Retinal pigment epithelial cell (primary cell): ENCODE results near the gene GPR62.

Source experiments
- DNase-seq: peaks from one replicate; pipeline ENCODE4 v3.0.0-alpha.2; 2010; ENCODE audit warnings: low read depth
- H3K4me3 ChIP-seq: 2 replicates; pipeline ENCODE4 v1.5.1; 2011; ENCODE audit warnings: mild to moderate bottlenecking, low read length, control low read depth, moderate library complexity
- CTCF ChIP-seq: conservative IDR thresholded peaks from 2 replicates; pipeline ENCODE4 v1.5.1; 2011; ENCODE audit warnings: low read depth, low read length, control low read depth, inconsistent platforms

The GPR62 gene

GRCh38 chr3:51968170-51968775 lies 13.1 kb downstream of the GPR62 start:
- peak overlapping the region; percentile 55 for H3K4me3 ChIP-seq
- no peak for DNase-seq
- TF ChIP-seq CTCF, result no peak

GRCh38 chr3:51968883-51969678 lies 13.9 kb downstream of the GPR62 start:
- H3K4me3 ChIP-seq, result no peak overlapping the region
- no peak for DNase-seq
- TF ChIP-seq CTCF, result no peak

- TF ChIP-seq CTCF, result no peak
- no peak overlapping the region for H3K4me3 ChIP-seq
- DNase-seq, result no peak
Observed at GRCh38 chr3:51969841-51970240, 14.7 kb downstream of the GPR62 start.

GRCh38 chr3:51970606-51971300 lies 15.6 kb downstream of the GPR62 start:
- no peak for TF ChIP-seq CTCF
- peak; percentile 75 for DNase-seq
- no peak overlapping the region for H3K4me3 ChIP-seq

GRCh38 chr3:51971350-51971749 lies 16.2 kb downstream of the GPR62 start:
- H3K4me3 ChIP-seq, result no peak overlapping the region
- no peak for DNase-seq
- no peak for TF ChIP-seq CTCF

- peak overlapping the region; percentile 70 for H3K4me3 ChIP-seq
- DNase-seq, result no peak
- no peak for TF ChIP-seq CTCF
Observed at GRCh38 chr3:51974277-51974962, 19.2 kb downstream of the GPR62 start.
